Panc1 (cell line): ENCODE results near the gene CCM2. TPM values are rescaled to one million over a fixed set of nuclear protein-coding genes. Genes with fewer than 3 reads are reported as not detected.

Source experiments
- ATAC-seq: fragments of 200-7000 bp; cut with Tn5 transposase; 2 replicates; pipeline ENCODE4 v1.9.1; 2020; ENCODE audit warnings: mild to moderate bottlenecking, moderate library complexity
- BruUV-seq: library from RNA; stranded (reverse); fragments of 400-500 nt; replicated peaks from 2 replicates; lab custom pipeline; 2021; lab: Mats Ljungman, UMichigan
- CTCF ChIA-PET: fragments of 300-600 bp; sonication (Branson Sonifier 250); formaldehyde crosslinking; loops from one replicate; lab custom pipeline; 2022; ENCODE audit warnings: antibody characterized with exemption; lab: Charles Lee
- POLR2A ChIA-PET: fragments of 300-600 bp; sonication (Branson Sonifier 250); formaldehyde crosslinking; loops from one replicate; lab custom pipeline; 2022; ENCODE audit warnings: antibody characterized with exemption; lab: Charles Lee
- DNase-seq: peaks from one replicate; pipeline ENCODE4 v3.0.0-alpha.2; 2010; ENCODE audit warnings: low read depth, low spot score
- H3K27ac ChIP-seq: 2 replicates; pipeline ENCODE4 v1.5.1; 2011; ENCODE audit warnings: mild to moderate bottlenecking, low read length, inconsistent platforms
- H3K27me3 ChIP-seq: fragments of 200-500 bp; sonication (Bioruptor generic); 2 replicates; pipeline ENCODE4 v1.6.0; 2014; ENCODE audit warnings: low read length, inconsistent platforms; ENCODE audit not compliant: control insufficient read depth, insufficient read depth
- H3K36me3 ChIP-seq: fragments of 200-500 bp; sonication (Bioruptor generic); 2 replicates; pipeline ENCODE4 v1.5.1; 2014; ENCODE audit warnings: inconsistent platforms, mild to moderate bottlenecking, low read length, moderate library complexity; ENCODE audit not compliant: control insufficient read depth, insufficient read depth
- H3K4me1 ChIP-seq: 2 replicates; pipeline ENCODE4 v1.5.1; 2011; ENCODE audit warnings: inconsistent platforms, mild to moderate bottlenecking, low read length, moderate library complexity; ENCODE audit not compliant: control insufficient read depth, insufficient read depth
- H3K4me3 ChIP-seq, 2 experiments: 2 replicates each; pipeline ENCODE4 v1.5.1; 2011 to 2012; ENCODE audit warnings: low read depth in 2 of 2, low read length in 2 of 2, mild to moderate bottlenecking in 2 of 2, inconsistent platforms in 1 of 2, moderate library complexity in 1 of 2
- H3K9me3 ChIP-seq: fragments of 200-500 bp; sonication (Bioruptor generic); 2 replicates; pipeline ENCODE4 v1.5.1; 2014; ENCODE audit warnings: low read depth, mild to moderate bottlenecking, inconsistent platforms, low read length, moderate library complexity; ENCODE audit not compliant: control insufficient read depth, insufficient read depth
- CTCF ChIP-seq: fragments of 450-650 bp; IDR thresholded peaks from 2 replicates; pipeline ENCODE4 v1.5.1; 2017; ENCODE audit warnings: mild to moderate bottlenecking
- POLR2AphosphoS5 ChIP-seq: IDR thresholded peaks from 2 replicates; pipeline ENCODE4 v1.6.1; 2012; ENCODE audit warnings: mild to moderate bottlenecking, low read depth, low read length, moderate library complexity
- SIN3A ChIP-seq: IDR thresholded peaks from 2 replicates; pipeline ENCODE4 v1.6.1; 2012; ENCODE audit warnings: low read depth, mild to moderate bottlenecking, low read length, moderate library complexity, borderline replicate concordance; ENCODE audit not compliant: insufficient read depth
- TCF7L2 ChIP-seq: IDR thresholded peaks from 2 replicates; pipeline ENCODE4 v1.6.1; 2011; ENCODE audit warnings: mild to moderate bottlenecking, low read depth, low read length, inconsistent platforms
- in situ Hi-C: cut with HindIII; loops from 2 replicates; pipeline ENCODE4 v1.10.0; 2016; ENCODE audit warnings: low sequenced_read_pairs, low pct_unique_long_range_greater_than_20kb
- intact Hi-C: fragments of 100-400 bp; cut with micrococcal nuclease; formaldehyde crosslinking; loops from one replicate; pipeline ENCODE4 v1.10.0; 2022; ENCODE audit not compliant: unreplicated experiment
- total RNA-seq: library from RNA; stranded (reverse); gene quantifications from one replicate; pipeline ENCODE4 v1.2.1, GENCODE V29; 2021; ENCODE audit not compliant: unreplicated experiment
- TF ChIP-seq, protein P1 (sequence below), 2 experiments: IDR thresholded peaks; 2 replicates each; pipeline ENCODE4 v1.6.1; 2011 to 2012; ENCODE audit warnings: low read depth in 2 of 2, control low read depth in 1 of 2, low read length in 1 of 2, mild to moderate bottlenecking in 1 of 2, moderate library complexity in 1 of 2; ENCODE audit not compliant: insufficient read depth in 1 of 2

The CCM2 gene
- total RNA-seq, 1 experiment from 2014 or later, result 97.1 TPM

- no TSS peak for BruUV-seq
- Histone ChIP-seq H3K36me3 (no peaks in the 10 kb centered on the region), H3K4me3 (no peak overlapping the region), H3K4me1 (no peaks in the 10 kb centered on the region), H3K27ac (no peak overlapping the region), H3K27me3 (no peaks in the 10 kb centered on the region), H3K9me3 (no peaks in the 10 kb centered on the region)
- no peak for ATAC-seq
- intact Hi-C loops (no loop called here), in situ Hi-C loops (no loop called here)
- TF ChIP-seq, protein P1, sequence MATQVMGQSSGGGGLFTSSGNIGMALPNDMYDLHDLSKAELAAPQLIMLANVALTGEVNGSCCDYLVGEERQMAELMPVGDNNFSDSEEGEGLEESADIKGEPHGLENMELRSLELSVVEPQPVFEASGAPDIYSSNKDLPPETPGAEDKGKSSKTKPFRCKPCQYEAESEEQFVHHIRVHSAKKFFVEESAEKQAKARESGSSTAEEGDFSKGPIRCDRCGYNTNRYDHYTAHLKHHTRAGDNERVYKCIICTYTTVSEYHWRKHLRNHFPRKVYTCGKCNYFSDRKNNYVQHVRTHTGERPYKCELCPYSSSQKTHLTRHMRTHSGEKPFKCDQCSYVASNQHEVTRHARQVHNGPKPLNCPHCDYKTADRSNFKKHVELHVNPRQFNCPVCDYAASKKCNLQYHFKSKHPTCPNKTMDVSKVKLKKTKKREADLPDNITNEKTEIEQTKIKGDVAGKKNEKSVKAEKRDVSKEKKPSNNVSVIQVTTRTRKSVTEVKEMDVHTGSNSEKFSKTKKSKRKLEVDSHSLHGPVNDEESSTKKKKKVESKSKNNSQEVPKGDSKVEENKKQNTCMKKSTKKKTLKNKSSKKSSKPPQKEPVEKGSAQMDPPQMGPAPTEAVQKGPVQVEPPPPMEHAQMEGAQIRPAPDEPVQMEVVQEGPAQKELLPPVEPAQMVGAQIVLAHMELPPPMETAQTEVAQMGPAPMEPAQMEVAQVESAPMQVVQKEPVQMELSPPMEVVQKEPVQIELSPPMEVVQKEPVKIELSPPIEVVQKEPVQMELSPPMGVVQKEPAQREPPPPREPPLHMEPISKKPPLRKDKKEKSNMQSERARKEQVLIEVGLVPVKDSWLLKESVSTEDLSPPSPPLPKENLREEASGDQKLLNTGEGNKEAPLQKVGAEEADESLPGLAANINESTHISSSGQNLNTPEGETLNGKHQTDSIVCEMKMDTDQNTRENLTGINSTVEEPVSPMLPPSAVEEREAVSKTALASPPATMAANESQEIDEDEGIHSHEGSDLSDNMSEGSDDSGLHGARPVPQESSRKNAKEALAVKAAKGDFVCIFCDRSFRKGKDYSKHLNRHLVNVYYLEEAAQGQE (IDR thresholded peaks at IDR 0.05; ENCODE audit: insufficient read depth in 1 of 2, low read depth in 2 of 2, low read length in 1 of 2), result no peak
- TF ChIP-seq POLR2AphosphoS5 (no peak), TCF7L2 (no peak), SIN3A (no peak), CTCF (no peak)
- ChIA-PET POLR2A (no interaction called here), CTCF (no interaction called here)
- DNase-seq, result no peak
These were observed 5.0 kb upstream of the CCM2 start for GRCh38 chr7:44994877-44995554.

DNA sequence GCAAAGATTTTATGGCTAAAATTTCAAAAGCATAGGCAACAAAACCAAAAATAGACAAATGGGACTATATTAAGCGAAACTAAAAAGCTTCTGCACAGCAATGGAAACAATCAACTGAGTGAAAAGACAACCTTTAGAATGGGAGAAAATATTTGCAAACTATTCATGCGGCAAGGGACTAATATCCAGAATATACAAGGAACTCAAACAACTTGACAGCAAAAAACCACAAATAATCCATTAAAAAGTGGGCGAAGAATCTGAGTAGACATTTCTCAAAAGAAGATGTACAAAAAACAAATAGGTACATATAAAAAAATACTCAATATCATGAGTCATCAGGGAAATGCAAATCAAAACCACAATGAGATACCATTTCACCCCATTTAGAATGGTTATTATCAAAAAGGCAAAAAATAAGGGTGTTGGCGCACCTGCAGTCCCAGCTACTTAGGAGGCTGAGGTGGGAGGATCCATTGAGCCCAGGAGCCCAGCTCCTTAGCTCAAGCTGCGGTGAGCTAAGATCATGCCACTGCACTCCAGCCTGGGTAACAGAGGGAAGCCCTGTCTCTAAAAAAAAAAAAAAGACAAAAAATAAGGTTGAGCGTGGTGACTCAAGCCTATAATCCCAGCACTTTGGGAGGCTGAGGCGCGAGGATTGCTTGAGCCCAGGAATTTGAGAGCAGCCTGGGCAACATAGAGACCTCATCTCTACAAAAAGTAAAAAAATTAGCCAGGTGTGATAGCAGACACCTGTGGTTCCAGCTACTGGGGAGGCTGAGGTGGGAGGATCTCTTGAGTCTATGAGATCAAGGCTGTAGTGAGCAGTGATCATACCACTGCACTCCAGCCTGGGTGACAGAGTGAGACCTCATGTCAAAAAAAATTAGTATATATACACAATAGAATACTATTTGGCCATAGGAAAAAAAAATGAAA lies 4.2 kb upstream of the CCM2 start:
- H3K4me1 ChIP-seq, result no peaks in the 10 kb centered on the region
- no peaks in the 10 kb centered on the region for H3K9me3 ChIP-seq
- TF ChIP-seq CTCF (no peak), SIN3A (no peak)
- TF ChIP-seq, protein P1 (IDR thresholded peaks at IDR 0.05; ENCODE audit: insufficient read depth in 1 of 2, low read depth in 2 of 2, low read length in 1 of 2), result no peak
- no peak overlapping the region for H3K4me3 ChIP-seq
- CTCF ChIA-PET, result interaction anchor here (0.6 to 0.7 kb wide), 2 partner anchors 135 to 140 kb away, joined by 3 to 7 read pairs; no protein-coding TSS in a partner anchor
- H3K36me3 ChIP-seq, result peaks cover 3% of the 10 kb centered on the region; the same call in 1 of the 2 replicates
- POLR2A ChIA-PET, result no interaction called here
- no peaks in the 10 kb centered on the region for H3K27me3 ChIP-seq
- in situ Hi-C loops, result no loop called here
- no peak for DNase-seq
- no peak for ATAC-seq
- H3K27ac ChIP-seq, result no peak overlapping the region
- BruUV-seq, result no TSS peak
- intact Hi-C loops, result no loop called here
